RWPE2 (cell line): ENCODE results near the gene TM4SF1.

Experiments
- ATAC-seq: fragments of 200-7000 bp; cut with Tn5 transposase; 3 replicates; pipeline ENCODE4 v1.9.1; 2021; ENCODE audit warnings: low read depth
- DNase-seq: peaks from one replicate; pipeline ENCODE4 v3.0.0-alpha.2; 2020; ENCODE audit warnings: low spot score
- H3K27ac ChIP-seq: fragments of 450-650 bp; 2 replicates; pipeline ENCODE4 v1.5.1; 2017; ENCODE audit warnings: mild to moderate bottlenecking; ENCODE audit not compliant: poor library complexity, severe bottlenecking
- H3K27me3 ChIP-seq: fragments of 250-450 bp; sonication (Bioruptor Pico); 2 replicates; pipeline ENCODE4 v1.5.1; 2021; ENCODE audit warnings: mild to moderate bottlenecking, moderate library complexity; ENCODE audit not compliant: insufficient read depth, poor library complexity, severe bottlenecking
- H3K36me3 ChIP-seq: fragments of 250-450 bp; sonication (Bioruptor Pico); 2 replicates; pipeline ENCODE4 v1.5.1; 2020; ENCODE audit warnings: low read depth, mild to moderate bottlenecking, moderate library complexity
- H3K4me1 ChIP-seq: fragments of 250-450 bp; sonication (Bioruptor Pico); 2 replicates; pipeline ENCODE4 v1.5.1; 2021; ENCODE audit warnings: mild to moderate bottlenecking, moderate library complexity; ENCODE audit not compliant: insufficient read depth, poor library complexity, severe bottlenecking
- H3K4me3 ChIP-seq: fragments of 250-450 bp; sonication (Bioruptor Pico); 2 replicates; pipeline ENCODE4 v1.5.1; 2021; ENCODE audit warnings: mild to moderate bottlenecking, moderate library complexity; ENCODE audit not compliant: severe bottlenecking
- H3K9me3 ChIP-seq: fragments of 250-450 bp; sonication (Bioruptor Pico); 2 replicates; pipeline ENCODE4 v1.5.1; 2021; ENCODE audit warnings: mild to moderate bottlenecking, moderate library complexity; ENCODE audit not compliant: severe bottlenecking
- TF ChIP-seq, protein P1 (sequence below): fragments of 450-650 bp; IDR thresholded peaks from one replicate; pipeline ENCODE4 v1.5.1; 2017; ENCODE audit warnings: mild to moderate bottlenecking, moderate library complexity; ENCODE audit not compliant: poor library complexity, severe bottlenecking

The TM4SF1 gene

GRCh38 chr3:149371723-149372114 lies 5.7 kb downstream of the TM4SF1 start:
- no peak for ATAC-seq
- Histone ChIP-seq H3K4me3 (no peak overlapping the region), H3K4me1 (peaks cover 75% of the 10 kb centered on the region), H3K27me3 (no peaks in the 10 kb centered on the region), H3K9me3 (no peaks in the 10 kb centered on the region), H3K27ac (peak overlapping the region; percentile 93), H3K36me3 (peaks cover 67% of the 10 kb centered on the region)
- no peak for DNase-seq
- TF ChIP-seq, protein P1, sequence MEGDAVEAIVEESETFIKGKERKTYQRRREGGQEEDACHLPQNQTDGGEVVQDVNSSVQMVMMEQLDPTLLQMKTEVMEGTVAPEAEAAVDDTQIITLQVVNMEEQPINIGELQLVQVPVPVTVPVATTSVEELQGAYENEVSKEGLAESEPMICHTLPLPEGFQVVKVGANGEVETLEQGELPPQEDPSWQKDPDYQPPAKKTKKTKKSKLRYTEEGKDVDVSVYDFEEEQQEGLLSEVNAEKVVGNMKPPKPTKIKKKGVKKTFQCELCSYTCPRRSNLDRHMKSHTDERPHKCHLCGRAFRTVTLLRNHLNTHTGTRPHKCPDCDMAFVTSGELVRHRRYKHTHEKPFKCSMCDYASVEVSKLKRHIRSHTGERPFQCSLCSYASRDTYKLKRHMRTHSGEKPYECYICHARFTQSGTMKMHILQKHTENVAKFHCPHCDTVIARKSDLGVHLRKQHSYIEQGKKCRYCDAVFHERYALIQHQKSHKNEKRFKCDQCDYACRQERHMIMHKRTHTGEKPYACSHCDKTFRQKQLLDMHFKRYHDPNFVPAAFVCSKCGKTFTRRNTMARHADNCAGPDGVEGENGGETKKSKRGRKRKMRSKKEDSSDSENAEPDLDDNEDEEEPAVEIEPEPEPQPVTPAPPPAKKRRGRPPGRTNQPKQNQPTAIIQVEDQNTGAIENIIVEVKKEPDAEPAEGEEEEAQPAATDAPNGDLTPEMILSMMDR = no peak

GRCh38 chr3:149371001-149371722 lies 6.3 kb downstream of the TM4SF1 start:
- Histone ChIP-seq H3K9me3 (no peaks in the 10 kb centered on the region), H3K4me1 (peaks cover 77% of the 10 kb centered on the region), H3K36me3 (peaks cover 67% of the 10 kb centered on the region), H3K4me3 (no peak overlapping the region), H3K27ac (peak overlapping the region; percentile 93), H3K27me3 (no peaks in the 10 kb centered on the region)
- no peak for DNase-seq
- peak; percentile 63 for ATAC-seq
- TF ChIP-seq, protein P1 = peak; percentile 33

DNA sequence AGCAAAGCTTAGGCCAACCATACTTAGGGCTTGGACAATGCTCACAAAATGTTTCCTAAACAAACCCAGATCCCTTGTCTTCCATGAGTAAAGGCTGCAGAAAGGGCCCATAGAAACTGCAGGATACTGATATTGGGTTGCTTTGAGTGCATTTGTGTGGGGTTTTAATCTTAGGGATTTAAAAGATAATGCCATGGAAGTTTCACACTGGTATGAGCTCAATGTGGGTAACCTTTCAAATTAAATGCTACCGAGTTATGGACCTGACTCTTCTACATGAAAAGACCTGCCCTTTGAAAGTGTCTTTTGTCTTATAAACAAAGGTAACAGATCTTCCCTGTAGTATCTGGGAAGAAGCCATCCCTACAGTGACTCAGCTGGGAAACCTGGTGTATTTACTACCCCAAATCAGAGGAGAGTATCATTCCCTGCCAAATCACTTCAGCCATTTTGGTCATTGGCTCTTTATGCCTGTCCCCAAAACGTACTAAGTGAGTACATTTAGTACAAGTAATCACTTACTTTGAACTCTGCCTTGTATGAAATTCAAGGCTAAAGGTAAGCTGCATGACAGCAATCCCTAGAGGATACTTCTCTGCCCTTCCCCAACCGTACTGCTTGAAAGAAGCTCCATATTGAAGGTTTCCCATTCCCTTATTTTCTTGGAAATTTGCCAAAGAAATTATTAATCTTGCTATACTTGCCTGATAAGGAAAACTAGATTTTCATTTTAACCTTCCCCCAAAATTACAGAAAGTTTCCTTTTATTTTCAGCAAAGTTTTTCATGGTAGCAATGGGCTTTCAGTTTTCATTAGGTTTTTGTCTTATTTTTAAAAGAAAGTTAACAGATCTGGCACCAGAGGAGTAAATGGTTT lies 7.2 kb downstream of the TM4SF1 start:
- DNase-seq (no peak), ATAC-seq (no peak)
- H3K27me3 ChIP-seq = no peaks in the 10 kb centered on the region
- H3K4me1 ChIP-seq = peaks cover 77% of the 10 kb centered on the region
- peaks cover 62% of the 10 kb centered on the region for H3K36me3 ChIP-seq
- H3K27ac ChIP-seq = peak overlapping the region; percentile 93
- H3K4me3 ChIP-seq = no peak overlapping the region
- TF ChIP-seq, protein P1 = no peak
- no peaks in the 10 kb centered on the region for H3K9me3 ChIP-seq

- TF ChIP-seq, protein P1 = no peak
- H3K36me3 ChIP-seq = peaks cover 49% of the 10 kb centered on the region
- peak overlapping the region; percentile 93 for H3K27ac ChIP-seq
- ATAC-seq (no peak), DNase-seq (no peak)
- H3K4me1 ChIP-seq = peaks cover 67% of the 10 kb centered on the region
- no peak overlapping the region for H3K4me3 ChIP-seq
- H3K27me3 ChIP-seq = no peaks in the 10 kb centered on the region
- no peaks in the 10 kb centered on the region for H3K9me3 ChIP-seq
These were observed 8.6 kb downstream of the TM4SF1 start for GRCh38 chr3:149368674-149369497.
